GM19452 (cell line): ENCODE data around the gene AP2A2.
"Not testable (repeated sequence)": the region's sequence is repeated elsewhere in the genome, so short reads cannot be mapped to it uniquely, and the experiment has no call there.

Experiments used
- ATAC-seq: cut with Tn5 transposase; IDR thresholded peaks from one replicate; pipeline ENCODE4 v1.9.1; 2021; ENCODE audit not compliant: unreplicated experiment

AP2A2 gene

DNA sequence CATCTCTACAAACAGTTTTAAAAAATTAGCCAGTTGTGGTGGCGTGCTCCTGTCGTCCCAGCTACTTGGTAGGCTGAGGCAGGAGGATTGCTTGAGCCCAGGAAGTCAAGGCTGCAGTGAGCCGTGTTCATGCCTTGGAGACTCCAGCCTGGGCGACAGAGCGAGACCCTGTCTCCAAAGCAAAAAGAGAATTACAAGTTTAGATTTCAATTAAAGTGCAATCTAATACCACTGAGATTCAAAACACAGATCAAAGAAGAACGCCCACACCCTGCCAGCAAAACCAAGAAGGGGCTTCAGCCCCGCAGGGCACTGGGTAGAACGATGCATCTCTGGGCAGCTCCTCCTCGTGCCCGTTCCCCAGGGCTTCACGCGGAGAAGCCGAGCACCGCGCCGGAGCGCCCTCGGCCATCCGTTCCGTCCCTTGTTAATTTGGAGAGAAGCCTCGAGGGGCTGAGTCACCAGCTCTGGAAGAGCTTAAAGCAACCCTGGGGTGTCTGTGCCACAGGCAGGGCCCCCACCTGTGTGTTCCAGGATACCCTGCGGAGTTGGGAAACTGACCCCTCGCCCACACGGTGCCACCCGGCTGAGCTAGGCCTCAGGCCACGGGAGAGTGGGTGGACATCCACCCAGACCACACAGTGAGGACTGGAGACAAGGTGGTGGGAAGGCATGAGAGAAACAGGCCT is 47.0 kb downstream of the AP2A2 start:
- ATAC-seq: no peak

DNA sequence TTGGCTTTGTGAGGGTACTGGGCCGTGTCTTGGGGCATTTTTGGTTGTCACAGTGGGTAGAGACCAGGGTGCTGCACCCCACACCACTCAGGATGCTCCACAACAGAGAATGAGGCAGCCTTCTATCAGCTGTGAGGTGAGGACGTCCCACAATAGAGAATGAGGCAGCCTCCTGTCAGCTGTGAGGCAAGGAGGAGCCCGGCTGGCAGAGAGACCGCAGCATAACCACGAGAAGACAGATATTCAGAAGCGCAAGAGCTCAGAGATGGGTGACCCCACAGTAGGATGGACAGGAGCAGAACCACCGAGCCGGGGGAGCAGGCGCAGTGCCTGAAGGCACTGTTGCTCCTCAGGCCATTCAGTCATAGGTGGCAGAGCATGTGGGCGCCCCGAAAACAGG is 47.6 kb downstream of the AP2A2 start:
- ATAC-seq: no peak

DNA sequence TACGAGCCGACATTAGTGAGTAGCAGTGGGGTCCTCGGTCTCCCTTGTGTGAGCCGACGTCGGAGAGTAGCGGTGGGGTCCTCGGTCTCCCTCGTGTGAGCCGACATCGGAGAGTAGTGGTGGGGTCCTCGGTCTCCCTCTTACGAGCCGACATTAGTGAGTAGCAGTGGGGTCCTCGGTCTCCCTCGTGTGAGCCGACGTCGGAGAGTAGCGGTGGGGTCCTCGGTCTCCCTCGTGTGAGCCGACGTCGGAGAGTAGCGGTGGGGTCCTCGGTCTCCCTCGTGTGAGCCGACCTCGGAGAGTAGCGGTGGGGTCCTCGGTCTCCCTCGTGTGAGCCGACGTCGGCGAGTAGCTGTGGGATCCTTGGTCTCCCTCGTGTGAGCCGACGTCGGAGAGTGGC is 49.7 kb downstream of the AP2A2 start:
- ATAC-seq: not testable (repeated sequence)

DNA sequence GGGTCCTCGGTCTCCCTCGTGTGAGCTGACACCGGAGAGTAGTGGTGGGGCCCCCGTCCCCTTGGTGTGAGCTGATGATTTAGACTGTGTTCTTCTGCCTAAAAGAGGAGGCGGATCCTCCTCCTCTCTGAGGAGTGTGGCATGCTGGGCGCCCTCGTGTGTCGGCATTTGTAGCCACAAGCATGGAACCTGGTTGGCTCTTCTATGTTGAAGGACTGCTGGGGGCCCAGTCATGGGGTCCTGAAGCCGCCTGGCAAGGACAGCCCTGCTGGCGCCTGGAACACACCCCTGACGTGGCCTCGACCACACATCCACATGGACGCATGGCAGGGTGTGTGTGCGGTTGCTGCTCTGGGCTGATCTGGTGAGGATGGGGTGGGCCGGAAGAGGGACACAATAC is 50.2 kb downstream of the AP2A2 start:
- ATAC-seq: no peak

DNA sequence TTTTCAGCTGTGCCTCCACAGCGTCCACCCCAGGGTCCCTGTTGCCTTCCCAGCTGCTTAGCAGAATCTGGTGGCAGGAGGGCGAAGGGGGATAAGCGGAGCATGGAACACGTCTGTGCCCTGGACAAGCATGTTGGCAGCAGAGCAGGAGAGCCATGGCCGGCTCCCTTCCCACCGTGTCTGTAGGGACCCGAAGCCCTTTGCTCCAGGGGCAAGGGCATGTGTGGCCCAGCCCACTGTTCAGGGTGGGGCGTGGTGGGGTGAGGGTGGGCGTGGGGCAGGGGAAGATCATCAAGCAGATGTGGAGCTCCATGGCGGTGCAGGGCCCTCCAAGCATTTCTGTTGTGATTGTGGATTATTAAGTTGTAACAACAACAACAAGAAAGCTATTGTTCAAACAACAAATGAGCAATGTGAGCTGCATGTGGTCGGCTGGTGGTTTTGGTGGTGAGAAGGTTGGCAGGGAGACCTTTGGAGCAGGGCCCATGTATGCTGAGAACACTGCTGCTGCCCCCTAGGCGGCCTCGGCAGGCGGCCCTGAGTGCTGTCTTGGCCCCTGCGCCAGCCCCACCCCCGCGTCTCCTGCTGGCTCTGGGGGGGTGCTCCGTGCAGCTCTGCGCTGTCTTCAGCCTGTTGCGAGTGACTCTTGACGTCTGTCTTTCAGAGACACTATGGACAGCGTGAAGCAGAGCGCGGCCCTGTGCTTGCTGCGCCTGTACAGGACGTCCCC is 50.9 kb downstream of the AP2A2 start:
- no peak for ATAC-seq

DNA sequence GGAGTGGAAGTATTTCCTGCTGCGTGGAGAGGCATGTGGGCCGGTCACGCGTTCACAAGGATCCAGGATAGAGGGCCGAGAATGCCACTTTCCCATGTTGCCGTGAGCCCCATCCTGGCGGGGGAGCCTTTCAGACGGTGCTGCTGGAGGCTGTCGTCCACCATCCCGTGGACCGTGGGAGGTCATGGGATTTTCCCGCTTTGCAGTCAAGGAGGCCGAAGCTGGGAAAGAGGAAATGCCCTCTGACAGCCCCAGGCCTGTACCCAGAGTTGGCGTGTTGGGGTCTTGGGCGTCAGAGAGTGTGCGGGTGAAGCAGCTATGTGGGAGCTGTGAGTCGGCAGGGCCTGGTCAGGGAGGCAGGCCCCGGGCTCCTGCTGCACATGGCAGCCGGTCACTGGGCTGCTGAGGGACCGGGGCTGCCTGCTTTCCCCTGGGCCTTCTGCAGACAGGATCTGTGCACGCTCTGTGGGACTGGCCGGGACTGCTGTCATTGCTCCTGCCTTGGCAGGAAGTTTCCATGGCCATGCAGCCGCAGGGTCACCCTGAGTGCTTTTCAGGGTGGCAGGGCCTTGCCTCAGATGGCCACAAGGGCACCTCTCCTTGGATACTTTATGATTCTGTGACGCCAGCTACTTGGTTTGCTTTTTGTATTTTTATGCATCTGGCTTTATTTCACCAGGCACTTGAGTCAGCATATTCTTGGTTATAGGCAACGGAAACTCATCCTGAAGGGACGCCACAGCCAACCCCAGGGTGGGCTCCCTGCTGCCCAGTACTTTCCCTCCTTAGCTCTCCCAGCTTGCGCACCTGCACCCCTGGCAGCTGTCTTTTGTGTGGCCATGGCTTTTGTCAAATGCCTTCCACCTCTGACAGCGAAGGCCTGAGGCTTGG is 52.4 kb downstream of the AP2A2 start:
- no peak for ATAC-seq

DNA sequence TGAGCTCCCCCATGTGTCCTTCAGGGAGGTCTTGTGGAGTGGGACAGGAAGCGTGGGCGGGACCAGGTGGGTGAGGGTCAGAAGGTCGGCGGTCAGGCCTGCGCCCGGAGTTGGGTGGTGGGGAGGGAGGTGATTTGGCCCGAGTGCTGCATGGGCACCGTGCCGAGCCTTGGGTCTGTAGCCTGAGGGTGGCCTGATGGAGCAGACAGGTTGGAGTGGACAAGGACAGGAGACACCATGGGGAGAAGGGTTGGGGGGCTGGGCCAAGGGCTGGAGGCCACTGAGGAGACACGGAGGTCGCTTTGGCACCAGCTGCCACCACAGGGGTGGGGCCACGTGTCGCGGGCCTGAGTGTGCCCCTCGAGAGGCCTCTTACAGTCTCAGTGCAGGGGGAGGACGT is 53.1 kb downstream of the AP2A2 start:
- no peak for ATAC-seq

DNA sequence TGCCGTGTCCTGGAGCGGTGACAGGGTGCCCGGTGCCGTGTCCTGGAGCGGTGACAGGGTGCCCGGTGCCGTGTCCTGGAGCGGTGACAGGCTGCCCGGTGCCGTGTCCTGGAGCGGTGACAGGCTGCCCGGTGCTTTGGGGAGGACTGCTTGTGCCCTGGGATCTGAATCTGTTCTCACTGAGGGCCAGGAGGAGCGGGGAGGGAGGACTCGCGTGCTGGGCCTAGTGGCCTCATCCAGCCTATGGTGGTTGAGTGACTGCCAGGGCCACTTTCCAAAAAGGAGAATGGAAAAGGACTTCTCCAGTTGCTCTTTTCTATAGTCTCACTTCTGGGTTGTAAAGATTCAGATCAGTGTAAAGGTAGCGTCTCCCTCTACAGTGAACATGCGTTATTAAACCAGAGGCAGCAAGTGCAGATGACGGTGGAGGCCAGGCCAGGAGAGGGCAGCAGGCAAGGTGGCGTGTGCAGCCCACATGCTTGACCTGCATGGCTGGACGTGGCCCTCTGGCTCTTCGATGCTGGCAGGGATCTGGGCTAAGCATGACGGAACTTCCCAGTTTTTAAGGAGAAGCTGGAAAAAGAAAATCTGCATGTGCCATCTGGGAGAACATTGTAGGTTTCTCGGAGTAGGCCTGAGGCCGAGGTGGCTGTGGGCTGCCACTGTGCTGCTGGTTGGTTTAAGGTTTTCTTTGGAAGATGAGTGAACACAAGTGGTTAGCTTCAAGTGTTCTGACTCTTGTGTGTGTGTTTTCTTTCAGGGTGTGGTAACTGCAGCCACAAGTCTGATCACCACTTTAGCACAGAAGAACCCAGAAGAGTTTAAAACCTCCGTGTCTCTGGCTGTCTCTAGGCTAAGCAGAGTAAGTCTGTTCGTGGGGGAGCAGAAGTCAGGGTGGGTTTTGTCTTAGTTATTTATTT is 55.0 kb downstream of the AP2A2 start:
- no peak for ATAC-seq

DNA sequence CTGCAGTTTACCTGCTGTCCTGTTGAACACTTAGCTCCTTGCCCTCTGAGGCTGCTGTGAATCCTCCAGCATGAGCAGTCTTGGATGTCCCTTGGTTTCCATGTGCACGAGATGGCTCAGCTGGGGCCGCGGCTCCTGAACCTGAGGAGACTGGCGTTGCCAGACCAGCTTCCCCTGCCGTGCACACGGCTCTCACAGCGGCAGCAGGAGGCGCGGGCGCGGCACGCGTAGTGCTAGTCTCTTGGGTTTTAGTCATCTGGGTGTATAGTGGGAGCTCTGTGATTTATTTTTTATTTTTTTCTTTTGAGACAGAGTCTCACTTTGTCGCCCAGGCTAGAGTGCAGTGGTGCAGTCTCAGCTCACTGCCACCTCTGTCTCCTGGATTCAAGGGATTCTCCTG is 56.1 kb downstream of the AP2A2 start:
- ATAC-seq: no peak

DNA sequence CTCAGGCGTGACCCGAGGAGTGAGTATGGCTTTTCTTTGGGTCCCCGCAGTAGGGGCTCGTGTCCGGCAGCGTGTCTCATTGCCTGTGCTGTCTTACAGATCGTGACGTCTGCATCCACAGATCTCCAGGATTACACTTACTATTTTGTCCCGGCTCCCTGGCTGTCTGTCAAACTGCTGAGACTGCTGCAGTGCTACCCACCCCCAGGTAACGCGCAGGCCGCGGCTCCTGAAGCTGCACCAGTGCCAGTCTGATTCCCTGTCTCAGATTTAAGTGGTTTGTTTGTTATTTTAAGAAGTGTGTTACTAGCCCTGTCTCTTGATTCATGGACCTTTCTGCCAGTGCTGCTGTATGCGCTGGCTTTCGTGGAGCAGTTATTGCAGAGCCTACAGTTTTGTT is 58.9 kb downstream of the AP2A2 start:
- no peak for ATAC-seq

DNA sequence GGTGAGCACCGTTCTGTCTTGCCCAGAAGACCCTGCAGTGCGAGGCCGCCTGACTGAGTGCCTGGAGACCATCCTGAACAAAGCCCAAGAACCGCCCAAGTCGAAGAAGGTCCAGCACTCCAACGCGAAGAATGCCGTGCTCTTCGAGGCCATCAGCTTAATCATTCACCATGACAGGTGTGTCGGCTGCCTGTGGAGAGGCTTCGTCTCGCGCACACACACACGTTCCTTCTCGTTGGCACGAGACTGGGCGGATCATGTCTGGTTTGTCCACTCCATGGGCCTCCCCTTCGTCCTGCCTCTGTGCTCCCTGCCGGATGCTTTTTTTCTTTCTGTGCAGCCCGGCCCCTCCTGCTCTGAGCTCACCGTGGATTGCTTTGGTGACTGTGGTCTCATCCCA is 59.7 kb downstream of the AP2A2 start:
- ATAC-seq: no peak

DNA sequence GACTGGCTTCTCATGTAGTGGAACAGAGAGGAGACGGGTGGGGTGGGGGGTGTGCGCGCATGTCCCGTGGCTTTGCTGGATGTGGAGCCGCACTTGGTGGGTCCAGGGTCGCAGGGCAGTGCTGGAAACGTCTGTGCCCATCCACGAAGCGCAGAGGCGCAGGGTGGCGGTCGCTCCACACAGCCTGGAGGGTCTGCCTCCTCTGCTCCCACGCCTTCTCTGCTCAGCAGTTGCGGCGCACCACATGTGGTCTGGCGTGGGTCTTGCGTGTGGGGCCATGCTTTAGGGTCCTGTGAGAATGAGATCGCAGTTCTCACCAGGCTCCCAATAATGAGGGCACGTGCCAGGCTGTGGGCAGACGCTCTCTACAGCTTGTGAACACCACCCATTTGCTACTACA is 60.2 kb downstream of the AP2A2 start:
- no peak for ATAC-seq

DNA sequence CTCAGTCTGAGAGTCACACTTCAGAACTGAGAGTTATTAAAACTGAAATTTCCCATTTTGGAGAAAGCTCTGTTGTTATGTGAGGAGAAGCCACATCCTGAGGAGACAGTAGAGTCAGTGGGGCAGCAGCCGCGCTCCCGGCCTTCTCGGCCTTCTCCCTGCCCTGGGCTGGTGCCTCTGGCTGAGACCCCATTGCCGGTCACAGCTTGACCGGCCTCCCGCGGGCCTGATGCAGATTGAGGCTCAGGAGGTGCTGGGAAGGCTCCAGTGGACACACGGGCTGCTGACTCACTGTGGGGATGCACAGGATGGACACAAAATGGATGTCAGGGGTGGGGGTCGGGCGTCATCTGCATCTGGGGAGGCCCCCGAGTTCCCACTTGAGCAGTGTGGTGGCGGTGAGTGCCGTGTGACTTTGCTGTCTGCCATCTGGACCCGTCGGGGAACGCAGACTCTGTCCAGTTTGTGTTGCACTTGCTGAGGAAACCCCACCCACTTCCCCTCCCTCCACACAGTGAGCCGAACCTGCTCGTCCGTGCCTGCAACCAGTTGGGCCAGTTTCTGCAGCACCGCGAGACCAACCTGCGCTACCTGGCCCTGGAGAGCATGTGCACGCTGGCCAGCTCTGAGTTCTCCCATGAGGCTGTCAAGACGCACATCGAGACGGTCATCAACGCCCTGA is 60.7 kb downstream of the AP2A2 start:
- ATAC-seq: no peak

DNA sequence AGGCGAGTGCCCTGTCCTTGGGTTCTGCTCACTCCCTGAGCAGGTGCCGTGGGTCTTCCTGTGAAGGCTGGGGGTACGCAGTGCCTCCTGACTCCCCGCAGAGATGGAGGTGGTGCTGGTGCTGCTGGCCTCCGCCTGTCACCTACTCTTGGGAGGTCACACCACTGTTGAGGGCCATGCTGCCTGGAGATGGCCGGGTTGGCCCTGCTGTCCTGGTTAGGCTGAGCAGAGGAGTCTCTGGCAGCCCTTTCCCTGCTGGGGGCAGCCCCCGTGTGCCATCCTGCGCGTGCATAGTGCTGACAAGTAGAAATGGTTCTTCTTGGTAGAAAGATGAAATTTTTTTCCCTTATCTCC is 61.3 kb downstream of the AP2A2 start:
- ATAC-seq: no peak

DNA sequence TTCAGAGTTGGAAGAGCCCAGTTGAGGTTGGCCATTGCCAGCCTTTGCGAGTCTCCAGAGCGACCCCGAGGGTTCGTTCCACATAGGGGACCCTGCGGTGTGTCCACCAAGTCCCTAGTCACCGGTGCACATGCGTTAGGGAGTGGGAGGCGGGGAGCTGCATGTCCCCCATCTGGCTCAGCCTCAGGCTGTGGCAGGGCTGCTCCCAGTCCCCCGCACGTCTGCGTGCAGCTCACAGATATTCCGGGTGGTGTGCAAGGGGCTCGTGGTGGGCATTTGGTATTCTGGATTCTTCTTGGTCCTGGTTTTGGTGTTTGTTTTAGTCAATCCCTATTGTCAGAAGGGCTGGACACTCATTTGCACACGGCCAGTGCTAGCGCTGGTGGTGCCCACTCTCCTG is 62.0 kb downstream of the AP2A2 start:
- no peak for ATAC-seq

DNA sequence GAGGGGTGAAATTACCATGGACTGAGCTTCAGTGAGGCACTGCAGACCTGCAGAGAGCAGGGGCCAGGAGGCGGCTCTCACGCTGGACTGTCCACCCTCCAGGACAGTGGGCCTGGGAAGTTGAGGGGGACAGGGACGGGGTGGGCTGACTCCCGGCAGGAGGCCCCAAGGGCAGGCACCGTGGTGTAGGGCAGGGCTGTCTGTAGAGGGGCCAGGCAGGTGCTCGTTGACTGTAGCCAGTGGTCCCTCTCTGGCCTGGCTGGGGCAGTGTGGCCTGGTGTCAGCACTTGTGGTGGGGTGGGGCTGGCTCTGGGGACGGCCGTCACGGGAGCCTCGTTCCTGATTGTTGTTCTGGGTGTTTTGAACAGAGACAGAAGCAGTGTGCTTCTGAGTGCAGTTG is 64.4 kb downstream of the AP2A2 start:
- ATAC-seq: no peak

DNA sequence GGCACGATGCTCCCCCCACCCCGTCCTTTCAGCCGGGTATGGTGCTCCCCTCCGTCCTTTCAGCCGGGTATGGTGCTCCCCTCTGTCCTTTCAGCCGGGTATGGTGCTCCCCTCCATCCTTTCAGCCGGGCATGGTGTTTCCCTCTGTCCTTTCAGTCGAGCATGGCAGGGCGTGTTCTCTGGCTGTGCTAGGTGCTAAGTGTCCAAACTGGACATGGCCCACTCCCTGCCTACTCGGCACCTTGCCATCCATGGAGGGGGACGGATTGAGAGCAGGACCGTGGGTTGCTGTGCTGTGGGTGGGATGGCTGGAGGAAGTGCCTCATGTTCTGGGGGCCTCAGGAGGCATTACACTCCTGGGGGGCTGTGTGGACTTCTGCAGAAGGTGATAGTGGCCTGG is 65.4 kb downstream of the AP2A2 start:
- ATAC-seq: no peak

DNA sequence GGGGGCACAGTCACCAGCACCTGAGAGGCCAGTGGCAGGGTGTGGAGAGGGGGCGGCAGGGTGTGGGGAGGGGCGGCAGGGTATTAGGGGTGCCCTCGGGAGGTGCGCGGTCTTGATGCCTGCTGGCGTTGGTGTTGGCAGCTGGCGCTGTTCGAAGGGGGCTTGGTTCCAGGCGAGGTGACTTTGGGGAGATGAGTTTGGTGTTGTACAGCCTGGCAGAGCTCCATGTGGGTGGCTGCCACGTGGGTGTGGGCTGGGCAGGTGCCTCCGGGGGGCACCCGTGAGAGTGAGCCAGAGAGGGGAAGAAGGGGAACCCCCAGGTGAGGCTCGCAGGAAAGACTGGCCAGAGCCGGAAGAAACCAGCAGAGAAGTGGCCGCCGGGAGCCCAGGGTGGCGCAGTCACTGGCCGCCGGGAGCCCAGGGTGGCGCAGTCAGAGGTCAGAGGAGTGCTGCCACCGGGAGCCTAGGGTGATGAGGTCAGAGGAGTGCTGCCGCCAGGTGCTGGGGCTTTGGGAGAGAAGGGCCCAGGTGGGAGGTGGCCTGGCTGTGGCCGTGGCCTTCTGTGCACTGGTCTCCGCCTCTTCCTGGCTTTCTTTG is 66.1 kb downstream of the AP2A2 start:
- ATAC-seq: no peak

DNA sequence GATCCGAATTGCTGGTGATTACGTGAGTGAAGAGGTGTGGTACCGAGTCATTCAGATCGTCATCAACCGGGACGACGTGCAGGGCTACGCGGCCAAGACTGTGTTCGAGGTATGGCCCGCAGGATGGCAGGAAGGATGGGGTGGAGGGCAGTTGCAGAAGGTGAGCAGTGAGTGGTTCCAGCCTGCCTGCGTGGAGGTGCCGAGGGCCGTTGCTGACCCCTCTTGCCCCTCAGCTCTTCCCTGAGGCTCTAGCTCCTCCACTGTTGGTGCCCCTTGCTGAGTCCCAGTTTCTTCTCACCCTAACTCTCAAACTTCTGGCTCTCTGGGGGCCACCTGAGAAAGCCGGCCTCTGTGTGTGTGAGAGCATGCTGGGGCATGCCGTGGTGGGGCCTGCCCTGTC is 66.9 kb downstream of the AP2A2 start:
- no peak for ATAC-seq

DNA sequence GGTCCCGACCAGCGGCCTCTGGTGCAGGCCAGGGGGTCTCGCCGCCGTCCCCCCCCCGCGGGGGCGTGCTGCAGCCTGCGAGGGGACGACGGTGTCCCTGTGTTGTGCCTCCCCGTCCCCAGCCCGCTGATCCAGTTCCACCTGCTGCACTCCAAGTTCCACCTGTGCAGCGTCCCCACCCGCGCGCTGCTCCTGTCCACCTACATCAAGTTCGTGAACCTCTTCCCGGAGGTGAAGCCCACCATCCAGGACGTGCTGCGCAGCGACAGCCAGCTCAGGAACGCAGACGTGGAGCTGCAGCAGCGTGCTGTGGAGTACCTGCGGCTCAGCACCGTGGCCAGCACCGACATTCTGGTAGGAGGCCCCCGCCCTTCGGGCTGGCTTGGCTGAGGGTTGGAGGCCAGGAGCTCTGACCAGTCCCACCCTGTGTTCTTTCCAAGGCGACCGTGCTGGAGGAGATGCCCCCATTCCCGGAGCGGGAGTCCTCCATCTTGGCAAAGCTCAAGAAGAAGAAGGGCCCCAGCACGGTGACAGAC is 68.0 kb downstream of the AP2A2 start:
- ATAC-seq: no peak
